ENCODE data around the gene DMBT1.

The DMBT1 gene

GRCh38 chr10:122674781-122675180 lies 114.2 kb downstream of the DMBT1 start:
- TF ChIP-seq CTCF (IDR thresholded peaks at IDR 0.05): no peak

GRCh38 chr10:122675278-122675677 lies 114.7 kb downstream of the DMBT1 start:
- no peak for TF ChIP-seq CTCF (IDR thresholded peaks at IDR 0.05)

- TF ChIP-seq CTCF (IDR thresholded peaks at IDR 0.05): no peak
These were observed 117.7 kb downstream of the DMBT1 start for GRCh38 chr10:122678266-122678665.

- TF ChIP-seq CTCF (IDR thresholded peaks at IDR 0.05): no peak
These were observed 122.0 kb downstream of the DMBT1 start for GRCh38 chr10:122682522-122682921.

- no peak for TF ChIP-seq CTCF (IDR thresholded peaks at IDR 0.05)
These were observed 127.9 kb downstream of the DMBT1 start for GRCh38 chr10:122688293-122688989.

- no peak for TF ChIP-seq CTCF (IDR thresholded peaks at IDR 0.05)
These were observed 128.7 kb downstream of the DMBT1 start for GRCh38 chr10:122689146-122689820.

GRCh38 chr10:122692744-122693143 lies 132.2 kb downstream of the DMBT1 start:
- no peak for TF ChIP-seq CTCF (IDR thresholded peaks at IDR 0.05)

Measured in LNCAP (cell line).